Stimulated activated CD4-positive, alpha-beta T cell treated with anti-CD3 and anti-CD28 coated beads, TNF-alpha, amount 100 ng/mL, for 1 hour (primary cell): Measurements from ENCODE around the gene AUTS2.

ENCODE experiments used
- DNase-seq, 3 donors: peaks; one replicate each; pipeline ENCODE4 v3.0.0-alpha.2; 2020; ENCODE audit warnings: low read depth in 3 of 3, low spot score in 1 of 3

The AUTS2 gene

GRCh38 chr7:69880840-69881239 is 282.6 kb downstream of the AUTS2 start:
- DNase-seq, result no peak

DNA sequence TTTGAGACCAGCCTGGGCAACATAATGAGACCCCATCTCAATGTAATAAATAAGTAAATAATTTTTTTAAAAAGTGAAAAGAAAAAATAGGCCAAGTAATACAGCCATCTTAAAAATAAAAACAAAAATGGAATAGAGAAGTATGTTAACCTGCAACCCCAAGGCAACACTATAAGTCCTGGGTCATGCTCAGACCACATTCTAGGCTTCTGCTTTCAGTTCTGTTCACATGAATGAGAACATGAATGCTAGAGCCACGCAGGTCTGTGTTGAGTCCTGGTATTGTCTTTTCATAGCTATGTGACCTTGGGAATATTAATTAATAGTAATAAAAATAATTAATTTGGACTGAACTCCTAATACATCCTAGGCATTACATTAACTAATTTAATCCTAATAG is 284.0 kb downstream of the AUTS2 start:
- no peak for DNase-seq

GRCh38 chr7:69883399-69883891 is 285.2 kb downstream of the AUTS2 start:
- no peak for DNase-seq

- DNase-seq, result no peak
These were observed 287.2 kb downstream of the AUTS2 start for GRCh38 chr7:69885431-69885830.

GRCh38 chr7:69889338-69889975 is 291.2 kb downstream of the AUTS2 start:
- no peak for DNase-seq

DNA sequence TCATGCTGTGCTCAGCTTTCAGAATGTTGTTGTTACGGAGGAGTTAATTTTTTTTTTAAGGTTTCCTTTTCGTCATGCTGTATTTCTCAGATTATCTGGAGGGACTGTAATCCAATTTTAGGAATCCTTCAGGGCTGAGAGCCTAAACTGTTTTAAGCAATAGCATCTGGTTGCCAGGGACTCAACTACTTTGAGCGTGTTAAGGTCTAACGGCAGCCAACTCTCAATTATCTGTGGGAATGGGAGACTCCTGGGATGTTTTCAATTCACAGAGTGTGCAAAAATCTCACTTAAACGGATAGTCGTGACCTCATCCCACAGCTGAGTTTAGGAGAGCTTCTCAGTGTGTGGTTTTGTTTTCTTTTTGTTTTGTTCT is 291.7 kb downstream of the AUTS2 start:
- DNase-seq, result no peak

- DNase-seq, result no peak
These were observed 294.5 kb downstream of the AUTS2 start for GRCh38 chr7:69892790-69893189.

DNA sequence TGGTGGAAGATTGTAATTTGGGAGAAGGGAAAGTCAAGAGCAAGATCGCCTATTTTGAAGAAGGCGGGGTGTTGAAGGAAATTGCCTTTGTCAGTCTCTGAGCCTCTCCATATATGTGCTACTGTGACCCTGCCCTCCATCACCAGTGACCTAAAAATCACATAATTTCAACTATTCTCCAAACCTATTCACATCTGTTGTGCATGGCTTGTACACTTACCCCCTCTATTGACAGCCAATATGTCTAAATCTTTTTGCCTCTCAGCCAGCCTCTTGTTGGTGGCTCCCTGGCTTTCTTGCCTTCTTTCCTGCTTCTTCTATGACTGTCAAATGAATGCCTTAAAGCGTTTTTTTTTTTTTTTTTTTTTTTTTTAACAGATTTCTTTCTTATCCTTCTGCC is 295.6 kb downstream of the AUTS2 start:
- DNase-seq, result no peak

DNA sequence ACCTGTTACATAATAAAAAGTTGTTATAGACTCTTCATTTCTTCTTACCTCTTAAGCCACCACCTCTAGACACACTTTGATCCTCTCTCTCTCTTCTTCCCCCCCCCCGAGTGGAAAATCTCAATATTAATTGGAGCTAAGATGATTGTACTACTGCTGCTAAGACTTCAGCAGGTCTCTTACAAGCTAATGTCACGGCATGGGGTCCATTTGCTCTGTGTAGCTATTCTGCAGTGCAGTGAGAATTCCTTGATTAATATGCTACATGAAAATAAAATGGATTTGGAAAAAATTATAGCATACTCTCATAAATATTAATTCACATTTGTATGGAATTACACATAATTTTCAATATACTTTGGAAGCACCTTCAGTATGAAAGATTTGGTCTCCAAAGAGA is 297.2 kb downstream of the AUTS2 start:
- no peak for DNase-seq

GRCh38 chr7:69896121-69896520 is 297.8 kb downstream of the AUTS2 start:
- DNase-seq, result no peak

- DNase-seq, result no peak
These were observed 299.9 kb downstream of the AUTS2 start for GRCh38 chr7:69898189-69898588.

- DNase-seq, result no peak
These were observed 305.1 kb downstream of the AUTS2 start for GRCh38 chr7:69903410-69903809.

- no peak for DNase-seq
These were observed 308.2 kb downstream of the AUTS2 start for GRCh38 chr7:69906283-69906995.

DNA sequence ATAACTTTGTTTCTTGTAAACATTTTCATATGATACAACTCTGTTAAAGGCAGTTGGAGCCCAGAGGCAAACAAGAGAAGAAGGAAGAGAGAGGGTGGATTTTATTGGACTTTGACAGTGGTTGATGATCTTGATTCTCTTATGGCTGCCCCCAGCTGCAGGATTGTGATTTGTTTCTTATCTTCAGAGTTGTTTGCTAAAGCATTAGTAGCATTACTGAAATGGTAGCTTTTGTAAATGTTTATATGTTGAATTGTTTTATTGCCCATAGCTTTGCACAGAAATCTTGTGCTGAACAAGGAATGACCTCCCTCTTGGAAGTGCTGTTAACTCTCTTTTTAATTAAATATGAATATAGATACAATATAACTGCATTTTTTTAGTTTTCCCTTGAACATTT is 309.4 kb downstream of the AUTS2 start:
- DNase-seq, result no peak

- no peak for DNase-seq
These were observed 310.2 kb downstream of the AUTS2 start for GRCh38 chr7:69908454-69908853.

- no peak for DNase-seq
These were observed 311.9 kb downstream of the AUTS2 start for GRCh38 chr7:69910150-69910549.

GRCh38 chr7:69911337-69911736 is 313.1 kb downstream of the AUTS2 start:
- DNase-seq, result no peak

GRCh38 chr7:69912141-69912540 is 313.9 kb downstream of the AUTS2 start:
- no peak for DNase-seq

- no peak for DNase-seq
These were observed 314.6 kb downstream of the AUTS2 start for GRCh38 chr7:69912846-69913245.

DNA sequence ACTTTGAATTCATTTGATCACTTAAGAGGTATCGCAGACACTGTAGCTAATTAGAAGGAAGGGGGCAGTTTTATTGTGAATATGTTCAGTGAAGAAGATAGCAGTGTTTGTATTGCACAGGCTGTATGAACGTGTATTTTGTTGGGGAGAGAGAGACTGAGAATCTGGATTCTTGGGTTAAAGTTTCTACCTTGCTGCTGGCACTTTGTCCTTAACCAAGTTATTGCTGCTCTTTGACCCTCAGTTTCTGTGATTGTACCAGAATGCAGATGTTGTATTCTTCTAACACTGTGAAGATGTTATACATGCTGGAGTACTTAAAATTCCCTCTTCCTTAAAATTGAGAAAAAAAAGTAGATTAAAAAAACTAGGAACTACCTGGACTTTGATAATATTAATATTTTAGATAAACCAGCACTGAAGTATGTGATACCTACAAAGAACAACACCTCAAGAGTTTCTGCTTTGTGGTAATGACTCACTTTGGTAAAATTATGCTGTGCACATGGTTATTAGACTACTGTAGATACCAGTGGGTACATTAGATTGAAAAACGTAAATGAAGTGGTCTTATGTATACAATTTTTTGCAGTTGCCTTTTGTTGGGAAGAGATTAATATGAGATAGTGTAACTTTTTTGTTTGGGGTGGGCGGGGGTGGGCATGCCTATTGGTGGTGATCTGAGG is 321.3 kb downstream of the AUTS2 start:
- no peak for DNase-seq

GRCh38 chr7:69920797-69921196 is 322.5 kb downstream of the AUTS2 start:
- DNase-seq, result no peak
